Measurements from ENCODE around the gene NOXO1.

The NOXO1 gene

DNA sequence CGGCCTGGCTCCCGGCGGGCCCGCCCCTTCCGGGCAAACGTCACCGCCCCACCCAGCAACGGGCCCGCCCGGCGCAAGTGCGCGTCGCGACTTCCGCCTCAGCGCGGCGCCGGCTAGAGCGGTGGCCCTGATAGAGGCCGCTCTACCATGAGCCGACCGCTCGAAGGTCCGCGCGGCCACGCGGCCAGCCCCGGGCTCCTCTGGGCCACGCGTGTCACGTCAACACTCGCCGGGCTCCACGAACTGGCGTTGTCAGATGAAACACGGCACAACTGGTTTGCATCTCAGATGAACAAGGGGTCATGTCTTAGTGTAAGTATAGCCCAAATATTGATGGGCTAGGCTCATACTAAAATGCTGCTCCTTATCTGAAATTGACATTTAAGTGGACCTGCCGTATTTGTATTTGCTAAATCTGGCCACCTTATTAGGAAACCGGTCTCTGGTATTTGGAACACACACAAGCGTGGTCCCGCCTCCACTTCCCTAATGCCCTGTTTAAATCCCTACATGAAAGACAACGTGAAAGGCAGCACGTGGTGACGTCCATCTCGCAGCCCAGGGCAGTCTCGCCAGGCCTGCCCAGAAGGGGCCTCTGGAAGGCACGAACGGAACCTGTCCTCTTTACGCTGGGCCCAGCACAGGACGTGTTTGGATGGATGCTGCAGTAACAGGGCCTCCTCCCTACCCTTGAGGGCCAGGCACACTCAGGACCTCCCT, 28.7 kb upstream of the NOXO1 start, which contains the start of gene ZNF598:
TSS of gene ZNF598 (minus strand) at position 31 of the 720 bp plus-strand sequence.
- peak; percentile 68 for DNase-seq

DNA sequence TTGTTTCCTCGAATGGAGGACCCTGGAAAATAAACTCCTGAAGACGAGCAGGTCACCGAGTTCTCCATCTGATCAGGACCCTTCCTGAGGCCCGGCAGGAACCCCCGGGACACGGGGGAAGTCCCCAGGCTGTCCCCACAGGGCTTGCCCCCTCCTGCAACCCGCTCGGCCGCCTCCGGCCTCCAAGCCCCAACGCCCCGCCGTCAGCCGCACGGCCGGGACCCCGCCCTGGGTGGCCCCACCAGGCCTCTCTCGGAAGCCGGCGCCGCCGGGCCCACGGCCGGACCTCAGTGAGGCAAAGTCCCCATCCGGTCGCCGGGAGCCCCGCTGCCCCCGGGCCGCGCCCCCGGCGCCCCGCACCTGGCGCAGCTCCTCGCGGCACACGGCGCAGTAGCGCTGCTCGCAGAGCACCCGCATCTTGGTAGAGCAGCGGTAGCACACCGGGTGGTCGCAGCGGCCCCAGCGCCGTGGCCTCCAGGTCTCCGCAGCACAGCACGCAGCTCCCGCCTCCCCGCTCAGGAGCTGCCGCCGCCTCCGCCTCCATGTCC, 28.0 kb upstream of the NOXO1 start:
- no peak for DNase-seq

DNA sequence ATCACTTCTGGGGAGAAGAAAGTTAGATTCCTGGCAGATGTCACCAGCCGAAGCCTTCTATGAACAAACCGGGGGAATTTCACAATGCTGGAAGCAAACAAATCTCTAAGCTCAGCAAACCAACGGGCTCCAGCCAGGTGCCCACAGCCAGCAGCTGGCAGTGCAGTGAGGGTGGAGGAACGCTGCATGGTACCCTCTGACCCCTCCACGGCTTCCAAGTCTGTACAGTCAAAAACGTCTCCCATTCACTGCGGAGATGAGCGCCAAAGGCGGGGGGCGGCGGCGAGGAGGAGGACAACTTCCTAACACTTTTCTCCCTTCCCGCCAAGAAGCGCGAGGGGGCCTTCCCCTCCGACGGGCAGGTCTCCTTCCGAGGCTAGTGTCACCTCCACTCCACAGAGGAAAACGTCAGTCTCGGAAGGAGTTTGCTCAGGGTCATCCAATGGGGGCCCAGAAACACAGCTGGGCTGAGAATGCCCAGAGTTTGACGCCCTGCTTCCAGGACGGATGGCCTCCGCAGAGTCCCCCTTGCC, 27.4 kb upstream of the NOXO1 start:
- DNase-seq: no peak

DNA sequence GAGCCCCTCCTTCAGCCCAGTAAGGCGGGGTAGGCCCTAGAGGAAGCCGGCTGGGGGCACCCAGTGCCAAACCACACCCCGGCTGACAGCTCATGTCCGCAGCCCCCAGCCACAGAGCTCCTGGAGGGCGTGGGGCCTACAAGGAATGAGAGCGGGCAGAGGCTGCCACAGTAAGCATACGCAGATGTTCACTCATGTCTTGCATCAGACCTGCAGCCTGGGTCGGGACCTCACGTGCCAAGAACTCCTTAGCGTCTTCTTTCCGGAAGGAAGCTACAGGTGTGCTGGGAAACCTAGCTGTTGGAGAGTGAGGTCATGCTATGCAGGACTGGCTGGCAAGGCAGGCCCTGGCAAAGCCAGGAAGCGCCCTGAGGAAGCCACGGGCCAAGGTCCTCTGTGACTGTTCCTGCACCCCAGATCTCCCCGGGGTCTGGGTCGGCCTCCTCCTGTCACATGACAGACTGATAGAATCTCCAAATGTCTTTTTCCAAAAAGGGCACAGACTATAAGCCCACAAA, 26.8 kb upstream of the NOXO1 start:
- no peak for DNase-seq

DNA sequence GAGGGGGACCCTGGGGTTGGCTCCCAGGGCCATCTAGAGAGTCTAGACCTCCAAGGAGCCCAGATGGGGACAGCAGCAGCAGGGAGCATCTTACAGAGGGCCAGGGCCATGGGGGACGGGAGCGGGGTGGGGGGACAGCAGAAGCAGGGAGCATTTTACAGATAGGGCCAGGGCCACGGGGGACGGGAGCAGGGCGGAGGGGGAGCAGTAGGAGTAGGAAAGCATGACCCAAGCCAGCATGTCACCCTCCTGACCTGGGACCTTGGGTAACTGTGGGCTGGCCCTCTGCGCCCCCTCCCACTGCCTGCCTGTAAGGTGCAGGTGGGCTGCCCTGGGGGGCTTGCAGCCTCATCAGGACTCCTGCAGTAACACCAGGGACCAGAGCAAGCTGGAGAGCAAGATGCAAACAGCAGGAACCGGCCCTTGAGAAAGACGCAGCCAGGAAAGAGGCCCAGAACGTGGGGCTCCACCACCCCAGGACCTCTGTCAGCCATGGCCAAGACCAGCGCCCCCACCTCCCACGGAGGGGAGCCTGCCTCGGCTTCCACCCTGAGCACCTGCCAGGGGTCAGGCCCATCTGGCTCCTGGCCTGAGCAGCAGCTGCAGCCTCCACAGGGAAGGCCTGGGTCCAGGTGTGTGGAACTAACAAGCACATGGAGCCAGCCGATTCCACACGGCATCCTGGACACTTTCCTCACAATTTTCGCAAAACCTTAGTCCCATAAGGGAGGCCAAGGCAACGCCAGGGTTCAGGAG, 26.0 kb upstream of the NOXO1 start:
- no peak for DNase-seq

DNA sequence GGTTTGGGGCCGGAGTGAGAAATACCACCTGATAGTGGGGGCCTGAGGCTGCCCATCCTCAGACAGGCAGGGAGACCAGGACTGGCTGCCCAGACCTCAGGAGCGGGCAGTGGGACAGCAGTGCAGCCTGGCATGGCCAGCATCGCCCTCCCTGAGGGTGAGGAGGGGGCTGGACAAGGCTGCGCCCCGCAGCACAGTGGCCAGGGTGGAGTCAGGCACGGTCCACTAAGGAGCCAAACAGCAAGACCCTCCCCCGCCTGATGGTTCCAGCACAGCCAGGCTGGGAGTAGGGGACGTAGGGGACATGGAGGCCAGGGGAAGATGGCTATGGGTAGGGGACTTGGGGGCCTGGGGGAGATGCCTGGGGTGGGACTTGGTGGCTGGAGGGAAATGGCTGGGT, 25.0 kb upstream of the NOXO1 start:
- DNase-seq: no peak

DNA sequence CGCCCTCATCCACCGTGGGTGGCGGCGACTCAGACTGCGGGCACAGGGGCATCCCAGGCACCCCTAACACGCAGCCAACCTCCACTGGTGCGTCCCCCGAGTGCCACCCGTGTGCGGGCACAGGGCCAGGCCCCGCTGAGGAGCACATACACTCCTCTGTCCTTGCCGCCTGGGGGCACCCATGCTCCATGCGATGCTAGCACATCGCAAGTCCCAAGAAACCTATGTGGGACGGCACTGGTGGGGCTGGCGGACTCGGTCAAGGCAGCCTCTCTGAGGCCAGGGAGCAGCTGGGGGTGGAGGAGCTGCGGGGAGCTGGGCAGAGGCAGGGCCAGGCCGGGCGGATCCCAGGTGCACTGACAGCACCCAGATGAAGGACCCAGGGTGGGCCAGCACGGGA, 24.4 kb upstream of the NOXO1 start:
- no peak for DNase-seq

DNA sequence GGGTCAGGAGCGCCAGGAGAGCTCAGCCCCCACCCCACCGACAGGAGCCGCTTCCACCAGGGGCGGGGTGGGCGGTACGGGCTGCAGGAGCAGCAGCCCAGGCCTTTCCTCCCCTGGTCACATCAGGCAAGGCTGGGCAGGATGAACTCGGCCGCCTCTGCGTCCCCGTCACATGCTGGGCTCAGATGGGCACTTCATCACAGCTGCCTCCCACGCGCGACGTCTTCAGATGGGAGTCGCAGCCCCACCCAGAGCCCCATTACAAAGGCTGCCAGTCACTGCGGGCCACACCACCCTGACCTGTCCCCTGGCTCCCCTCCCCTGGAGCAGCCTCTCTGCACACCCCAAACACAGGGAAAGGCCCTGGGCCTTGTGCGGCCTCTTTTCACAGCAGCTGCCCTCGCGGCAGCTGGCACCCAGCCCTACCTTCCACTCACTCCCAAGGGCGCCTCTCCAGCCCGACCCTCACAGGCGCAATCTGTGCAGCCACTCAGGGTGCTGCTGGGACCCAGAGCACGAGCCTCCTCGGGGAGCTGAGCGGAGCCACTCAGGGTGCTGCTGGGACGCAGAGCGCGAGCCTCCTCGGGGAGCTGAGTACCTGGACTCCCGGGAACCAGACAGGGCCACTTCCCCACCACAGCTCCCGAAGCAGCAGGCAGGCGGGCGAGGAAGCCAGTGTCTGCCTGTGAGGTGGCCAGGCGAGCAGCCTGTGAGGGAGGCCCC, 23.7 kb upstream of the NOXO1 start:
- DNase-seq: no peak

DNA sequence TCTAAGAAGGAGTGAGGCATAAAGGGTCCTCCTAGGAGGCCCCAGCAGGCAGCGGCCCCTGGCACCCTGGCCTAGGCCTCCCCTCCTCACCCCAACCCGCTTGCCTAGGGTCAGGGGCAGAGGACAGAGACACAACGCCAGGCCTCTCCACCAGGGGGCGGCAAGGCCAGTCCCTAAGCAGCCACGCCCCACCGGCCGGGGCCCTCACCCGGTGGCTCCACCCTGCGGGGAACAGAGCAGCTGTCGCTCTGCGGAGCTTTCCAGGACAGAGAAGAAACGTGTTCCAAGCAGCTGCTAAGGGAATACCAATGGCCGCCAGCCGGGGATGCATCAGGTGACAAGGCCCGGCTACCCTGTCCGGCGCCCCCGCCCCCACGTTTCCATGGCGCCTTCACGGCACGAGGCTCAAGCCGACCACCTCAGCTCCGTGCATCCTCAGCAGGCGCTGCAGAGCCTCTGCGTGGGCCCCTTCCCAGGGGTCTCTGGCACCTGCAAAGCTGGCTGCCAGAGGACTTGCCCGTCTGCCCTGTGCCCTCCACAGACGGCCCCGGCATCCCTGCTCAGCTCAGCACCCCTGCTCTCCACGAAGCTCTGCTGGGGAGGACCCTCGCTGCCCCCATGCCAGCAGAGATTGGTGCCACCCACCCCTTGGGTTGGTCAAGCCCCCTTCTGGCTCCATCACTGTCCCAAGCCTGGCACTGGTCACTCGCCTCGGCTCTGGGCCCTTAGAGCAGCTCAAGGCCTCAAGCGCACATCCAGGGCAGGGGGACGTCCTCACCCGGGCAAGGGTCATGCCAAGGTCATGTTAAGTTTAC, 22.8 kb upstream of the NOXO1 start:
- peak; percentile 75 for DNase-seq

DNA sequence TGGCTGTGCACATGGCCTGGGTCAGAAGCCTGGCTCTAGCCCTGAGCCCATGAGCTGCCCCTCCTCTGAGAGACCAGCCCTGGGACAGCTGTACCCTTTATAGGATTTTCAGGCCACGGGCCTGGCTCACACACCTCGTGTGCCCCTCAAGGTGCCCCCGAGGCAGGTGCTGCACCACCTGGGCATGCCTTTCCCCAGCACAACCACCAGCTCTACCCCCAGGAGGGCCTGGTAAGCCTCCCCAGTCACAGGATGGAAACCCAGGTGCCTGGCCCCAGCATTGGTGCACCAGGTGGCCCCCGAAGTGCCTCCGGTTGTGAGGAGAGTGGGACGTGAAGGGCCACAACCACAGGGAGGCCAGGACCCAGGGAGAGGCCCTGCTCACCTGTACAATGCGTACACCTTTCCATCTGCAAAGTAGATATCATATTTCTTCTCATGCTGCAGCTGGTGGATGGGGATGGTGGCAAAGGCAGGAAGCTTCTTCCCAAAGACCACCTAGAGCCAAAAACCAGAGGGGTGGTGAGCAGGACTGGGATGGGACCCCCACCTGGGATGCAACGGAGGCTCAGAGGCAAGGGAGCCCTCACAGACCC, 22.1 kb upstream of the NOXO1 start:
- no peak for DNase-seq

DNA sequence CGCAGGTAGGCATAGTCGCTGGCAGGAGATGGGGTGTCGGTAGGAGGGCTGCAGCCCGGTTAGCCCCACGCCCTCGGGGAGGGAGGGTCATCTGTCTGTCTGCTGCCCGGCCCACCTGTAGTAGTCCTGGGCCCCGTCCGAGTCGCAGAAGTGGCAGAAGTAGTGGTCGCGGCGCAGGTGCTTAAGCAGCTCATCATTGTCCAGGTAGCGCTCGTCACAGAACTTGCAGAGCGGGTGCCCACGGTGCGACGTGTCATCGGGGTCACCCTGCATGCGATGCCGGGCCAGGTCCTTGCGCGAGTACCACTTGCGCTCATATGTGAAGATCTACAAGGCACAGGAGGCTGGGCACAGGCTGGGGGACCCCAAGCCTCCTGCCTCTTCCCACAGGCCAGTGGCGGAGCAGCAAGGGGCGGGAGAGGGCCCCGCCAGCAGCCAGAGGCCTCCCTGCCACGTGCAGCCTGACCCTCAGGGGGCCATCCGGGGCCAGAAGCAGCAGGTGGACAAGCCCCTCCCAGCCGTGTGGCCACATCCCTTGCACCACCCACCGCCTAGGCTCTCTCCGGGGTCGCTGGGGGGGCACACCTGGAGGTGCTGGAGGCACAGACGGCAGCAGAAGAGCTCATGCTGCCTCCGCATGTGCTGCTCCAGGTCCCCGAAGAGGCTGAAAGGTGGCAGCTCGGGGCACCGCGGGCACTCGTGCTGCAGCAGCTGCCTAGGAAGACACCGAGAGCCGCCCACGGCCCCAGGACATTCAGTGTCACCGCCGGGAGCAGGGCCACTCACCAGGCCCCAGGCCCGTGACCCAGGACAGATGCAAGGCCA, 21.3 kb upstream of the NOXO1 start:
- DNase-seq: no peak

DNA sequence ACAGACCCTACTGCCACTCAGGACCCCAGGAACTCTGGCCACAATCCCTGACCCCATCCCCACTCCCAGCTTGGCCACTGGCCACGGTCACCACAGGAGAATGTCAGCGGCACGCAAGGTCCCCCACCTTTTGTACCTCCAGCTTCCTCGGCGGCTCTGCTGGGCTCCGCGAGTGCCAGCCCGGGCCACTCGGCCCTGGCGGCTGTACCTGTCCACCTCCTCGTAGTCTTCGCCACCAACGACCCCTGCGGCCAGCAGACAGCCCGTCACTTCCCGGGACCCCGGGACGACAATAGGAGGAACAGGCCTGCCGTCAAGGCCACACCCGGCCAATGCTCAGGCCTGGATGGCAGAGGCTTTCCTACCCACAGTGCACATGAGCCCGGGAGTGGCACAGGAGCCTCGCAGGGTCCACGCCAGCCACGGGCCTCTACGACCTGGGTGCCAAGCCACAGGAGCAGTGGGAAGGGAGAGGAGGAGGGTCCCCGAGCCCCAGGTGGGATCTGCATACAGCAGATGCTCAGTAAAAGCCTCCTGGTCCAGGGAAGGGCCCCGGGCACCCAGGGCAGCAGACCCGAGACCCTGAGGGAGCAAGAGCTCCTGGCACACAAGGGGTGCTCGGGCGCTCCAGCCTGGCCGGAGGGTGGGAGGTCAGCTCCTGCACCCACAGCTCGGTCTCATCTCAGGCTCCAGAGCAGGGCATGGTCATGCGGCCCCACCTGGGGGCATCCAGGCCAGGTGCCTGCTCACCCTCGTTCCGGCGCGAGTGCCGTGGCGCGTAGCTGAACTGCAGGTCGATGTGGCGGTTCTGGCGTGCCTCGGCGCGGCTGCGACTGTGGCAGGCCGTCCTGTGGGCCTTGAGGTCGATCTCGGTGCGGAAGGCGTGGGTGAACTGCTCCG, 20.4 kb upstream of the NOXO1 start:
- DNase-seq: no peak

DNA sequence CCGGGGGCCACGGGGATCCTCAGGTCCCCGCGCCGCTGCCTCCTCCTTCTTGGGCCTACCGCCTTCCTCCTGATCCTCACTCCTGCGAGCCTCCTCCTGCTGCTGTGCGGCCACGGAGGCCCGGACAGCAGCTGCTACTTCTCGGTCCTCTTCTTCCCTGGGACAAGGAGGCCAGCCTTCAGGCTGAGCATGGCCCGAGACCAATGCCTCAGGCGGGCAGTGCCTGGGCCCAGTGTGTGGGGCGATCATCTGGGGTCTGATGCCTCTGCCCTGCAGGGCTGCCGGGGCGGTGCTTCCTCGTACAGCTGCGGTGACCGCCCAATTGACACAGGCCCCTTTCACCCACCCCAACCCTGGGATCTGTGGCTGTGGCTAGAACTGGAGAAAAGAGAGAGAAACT, 19.8 kb upstream of the NOXO1 start:
- no peak for DNase-seq

DNA sequence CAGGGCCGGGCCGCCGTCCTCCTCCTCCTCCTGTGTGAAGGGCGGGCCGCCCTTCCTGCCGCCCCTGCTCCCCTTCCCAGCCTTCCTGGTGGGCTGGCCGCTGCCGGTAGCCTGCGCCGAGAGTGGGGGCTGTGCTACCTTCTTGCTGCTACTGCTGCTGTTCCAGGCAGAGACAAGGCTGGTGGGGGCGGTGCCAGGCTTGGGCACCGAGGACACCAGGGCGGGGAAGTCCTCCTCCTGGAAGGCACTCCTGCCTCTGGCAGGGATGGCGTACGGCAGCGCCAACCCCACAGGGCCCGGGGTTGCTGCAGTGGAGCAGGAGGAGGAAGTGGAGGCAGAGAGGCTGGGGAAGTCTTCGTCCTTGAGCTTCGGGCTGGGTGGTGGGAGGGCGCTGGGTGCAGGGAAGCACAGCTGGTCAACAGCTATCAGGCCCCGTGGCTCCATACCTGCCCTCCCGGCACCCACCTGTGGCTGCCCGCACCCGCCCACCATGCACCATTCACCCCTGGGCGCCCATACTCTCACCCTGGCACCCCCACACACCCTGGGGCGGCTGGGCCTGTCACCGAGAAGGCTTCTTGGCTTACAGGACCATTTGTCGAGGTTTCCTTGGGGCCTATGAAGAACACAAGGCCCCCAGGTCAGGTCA, 18.7 kb upstream of the NOXO1 start:
- DNase-seq: no peak

DNA sequence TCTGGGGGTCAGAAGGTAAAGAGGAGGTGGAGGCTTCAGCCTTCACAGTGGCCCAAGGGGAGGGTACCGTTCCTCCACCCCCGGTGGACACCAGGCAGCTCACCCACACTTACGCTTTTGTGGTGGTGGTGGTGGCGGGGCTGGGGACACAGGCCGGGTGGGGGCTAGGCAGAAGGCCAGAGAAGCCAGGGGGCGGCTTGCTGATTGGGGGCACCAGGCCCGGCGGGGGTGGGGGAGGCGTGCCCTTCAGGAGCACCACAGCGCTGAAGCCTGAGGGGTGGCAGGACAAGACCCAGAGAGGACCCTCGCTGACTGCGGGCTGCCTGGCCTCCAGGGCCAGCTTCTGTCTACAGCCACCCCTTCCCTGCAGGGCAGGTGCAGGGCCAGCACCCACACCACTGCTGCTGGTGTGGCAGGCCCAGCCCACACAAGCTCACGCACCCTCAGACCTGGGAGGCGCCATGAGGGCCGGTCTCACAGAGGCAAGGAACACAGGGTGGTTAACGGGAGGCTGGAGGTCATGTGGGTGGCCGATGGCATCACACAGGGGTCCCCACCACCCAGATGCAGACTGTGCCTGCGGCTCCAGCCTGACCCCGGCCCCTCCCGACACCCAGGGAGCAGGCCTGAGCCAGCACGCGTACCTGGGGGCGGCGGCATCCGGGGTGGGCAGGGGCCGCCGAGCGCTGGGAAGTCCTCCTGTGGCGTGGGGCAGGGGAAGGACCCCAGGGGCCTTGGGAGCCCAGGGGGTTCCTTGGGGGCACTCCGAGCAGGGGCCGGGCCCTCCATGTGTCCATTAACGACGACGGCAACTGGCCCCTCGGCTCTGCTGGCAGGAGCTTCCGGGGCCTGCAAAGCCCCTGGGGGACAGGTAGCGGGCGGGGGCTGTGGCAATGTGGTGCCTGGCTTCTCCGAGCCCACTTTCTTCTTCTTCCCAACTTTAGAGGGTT, 17.9 kb upstream of the NOXO1 start:
- DNase-seq: no peak

DNA sequence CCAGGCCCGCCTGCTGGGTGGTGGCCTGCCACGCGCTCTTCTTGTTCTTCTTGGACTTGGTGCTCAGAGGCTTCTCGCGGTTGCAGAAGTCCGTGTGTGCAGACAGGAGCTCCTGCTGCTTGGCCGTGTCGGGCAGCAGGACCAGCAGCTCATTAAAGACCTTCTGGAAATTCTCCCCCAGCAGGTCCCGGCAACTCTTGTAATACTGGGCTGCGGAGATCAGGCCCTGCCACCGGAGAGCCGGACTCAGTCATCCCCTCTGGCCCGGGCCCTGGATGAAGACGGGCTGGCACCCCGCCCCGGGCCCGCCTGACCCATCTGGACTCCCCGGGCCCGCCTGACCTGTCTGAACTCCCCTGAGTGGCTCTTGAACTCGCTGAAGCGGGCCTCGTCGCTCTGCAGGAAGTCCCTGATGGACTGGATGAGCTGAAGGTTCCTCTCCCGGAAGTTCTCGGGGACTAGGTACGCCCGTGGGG, 17.1 kb upstream of the NOXO1 start:
- no peak for DNase-seq

DNA sequence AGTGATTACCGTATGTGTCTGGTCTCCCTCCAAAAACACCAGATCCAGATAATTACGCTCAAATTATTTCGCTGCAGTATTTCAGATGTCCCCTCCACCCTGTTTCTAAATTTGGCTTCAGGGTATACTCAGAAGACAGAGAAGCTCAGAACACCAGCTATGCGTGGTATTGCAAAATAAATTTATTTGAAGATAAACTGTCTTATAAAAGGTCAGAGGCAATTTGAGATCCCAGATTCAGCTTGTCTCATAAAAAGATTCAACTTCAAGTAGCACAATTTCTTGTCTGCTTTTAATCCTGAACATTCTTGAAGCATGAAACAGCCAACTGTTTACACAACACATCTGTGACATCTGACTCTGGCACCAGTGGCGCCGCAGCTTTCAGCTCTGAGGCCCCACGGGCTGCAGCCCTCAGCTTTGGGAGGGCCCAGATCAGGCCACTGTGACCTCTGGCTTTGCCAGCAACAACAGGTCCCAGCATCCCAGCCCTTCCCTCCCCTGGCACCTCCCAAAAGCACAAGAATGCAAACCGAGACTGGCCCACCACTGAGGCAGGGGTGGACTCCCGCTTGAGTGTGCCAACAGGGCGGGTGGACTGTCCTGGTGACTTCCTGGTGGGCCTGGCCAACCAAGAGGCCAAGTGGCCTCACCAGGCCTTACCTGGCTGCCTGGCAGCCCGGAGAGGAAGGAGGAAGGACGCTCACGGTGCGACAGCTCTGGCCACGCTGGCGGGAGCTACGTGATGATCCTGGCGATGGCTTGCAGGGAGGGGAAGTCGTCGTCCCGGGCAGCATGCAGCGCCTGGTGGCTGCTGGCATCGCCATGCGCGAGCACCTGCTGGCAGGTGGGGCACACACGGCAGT, 16.5 kb upstream of the NOXO1 start:
- no peak for DNase-seq

All from activated T-cell treated with anti-CD3 and anti-CD28 coated beads for 4 hours (primary cell).